ENCODE results near the gene STIM2. TPM values are rescaled to one million over a fixed set of nuclear protein-coding genes. Genes with fewer than 3 reads are reported as not detected.

STIM2 gene
- total RNA-seq, 4 donors from 2014 or later, result 3.4 to 13.4 (median 8.2) TPM

- intact Hi-C loops (cut with DNase I), result loop anchor here (10.0 kb wide), 1 partner anchor 542 kb away; no protein-coding TSS in a partner anchor
- WGBS, 2 donors, result 16 to 19% methylated on average over 2 of the region's 2 CpGs
- peaks cover 0 to 6% (median 0%) of the 10 kb centered on the region in 3 donors for H3K36me3 ChIP-seq
- no peak for DNase-seq
- H3K27ac ChIP-seq, result peak overlapping the region in 1 of 4 donors; percentile 23
- no peaks in the 10 kb centered on the region for H3K9me3 ChIP-seq
- H3K4me1 ChIP-seq, result peaks cover 0 to 21% (median 0%) of the 10 kb centered on the region in 3 donors
- no peaks in the 10 kb centered on the region for H3K27me3 ChIP-seq
- TF ChIP-seq POLR2A (IDR thresholded peaks at IDR 0.05) (no peak), CTCF (IDR thresholded peaks at IDR 0.05) (no peak)
- H3K4me3 ChIP-seq, result no peak overlapping the region
Observed at GRCh38 chr4:27006646-27007045, 146.0 kb downstream of the STIM2 start.

- DNase-seq, result no peak
- TF ChIP-seq POLR2A (IDR thresholded peaks at IDR 0.05) (no peak), CTCF (IDR thresholded peaks at IDR 0.05) (no peak)
- Histone ChIP-seq H3K27me3 (no peaks in the 10 kb centered on the region), H3K36me3 (peaks cover 0 to 6% (median 0%) of the 10 kb centered on the region in 3 donors), H3K27ac (peak overlapping the region in 1 of 4 donors; percentile 29), H3K4me3 (no peak overlapping the region), H3K4me1 (peaks cover 0 to 24% (median 0%) of the 10 kb centered on the region in 3 donors), H3K9me3 (no peaks in the 10 kb centered on the region)
- 62 to 76% methylated on average over 3 of the region's 3 CpGs for WGBS, 2 donors
- intact Hi-C loops (cut with DNase I), result loop anchor here (10.0 kb wide), 1 partner anchor 543 kb away; no protein-coding TSS in a partner anchor
Observed at GRCh38 chr4:27007507-27007906, 146.9 kb downstream of the STIM2 start.

GRCh38 chr4:27008679-27009078, 148.0 kb downstream of the STIM2 start:
- 77 to 83% methylated on average over 4 of the region's 4 CpGs for whole genome bisulfite sequencing, 2 donors
- Histone ChIP-seq H3K9me3 (no peaks in the 10 kb centered on the region), H3K27ac (peak overlapping the region in 1 of 4 donors; percentile 29), H3K27me3 (no peaks in the 10 kb centered on the region), H3K4me1 (peaks cover 0 to 24% (median 0%) of the 10 kb centered on the region in 3 donors), H3K36me3 (peaks cover 0 to 6% (median 0%) of the 10 kb centered on the region in 3 donors), H3K4me3 (no peak overlapping the region)
- TF ChIP-seq CTCF (IDR thresholded peaks at IDR 0.05) (no peak), POLR2A (IDR thresholded peaks at IDR 0.05) (no peak)
- DNase-seq, result no peak
- intact Hi-C loops (cut with DNase I), result loop anchor here (10.0 kb wide), 1 partner anchor 544 kb away; no protein-coding TSS in a partner anchor

GRCh38 chr4:27009539-27009938, 148.9 kb downstream of the STIM2 start:
- no peak for DNase-seq

More at GRCh38 chr4:27009539-27009938, 148.9 kb downstream of the STIM2 start:
- 43 to 58% methylated on average over 4 of the region's 4 CpGs for WGBS, 2 donors
- no peaks in the 10 kb centered on the region for H3K27me3 ChIP-seq
- no peak overlapping the region for H3K27ac ChIP-seq
- TF ChIP-seq CTCF (IDR thresholded peaks at IDR 0.05) (no peak), POLR2A (IDR thresholded peaks at IDR 0.05) (no peak)
- H3K36me3 ChIP-seq, result peaks cover 0 to 6% (median 0%) of the 10 kb centered on the region in 3 donors
- H3K4me1 ChIP-seq, result peaks cover 0 to 24% (median 0%) of the 10 kb centered on the region in 3 donors
- intact Hi-C loops (cut with DNase I), result loop anchor here (10.0 kb wide), 1 partner anchor 545 kb away; no protein-coding TSS in a partner anchor
- no peak overlapping the region for H3K4me3 ChIP-seq
- no peaks in the 10 kb centered on the region for H3K9me3 ChIP-seq

All from esophagus squamous epithelium (tissue), 5 donors.